Activated CD8-positive, alpha-beta T cell treated with anti-CD3 and anti-CD28 coated beads for 36 hours (primary cell): ENCODE data around the gene ATAD5. TPM values are rescaled to one million over a fixed set of nuclear protein-coding genes. Genes with fewer than 3 reads are reported as not detected.
"Not testable (repeated sequence)": the region's sequence is repeated elsewhere in the genome, so short reads cannot be mapped to it uniquely, and the experiment has no call there.

ENCODE experiments used
- ATAC-seq: fragments of 200-7000 bp; cut with Tn5 transposase; one replicate; pipeline ENCODE4 v1.10.0; 2021; ENCODE audit warnings: mild to moderate bottlenecking, moderate library complexity
- CTCF ChIA-PET: fragments of 350-600 bp; sonication (Branson Sonifier 250); formaldehyde crosslinking; loops from one replicate; lab custom pipeline; 2021; ENCODE audit warnings: antibody characterized with exemption; lab: Charles Lee
- POLR2A ChIA-PET: fragments of 350-600 bp; sonication (Branson Sonifier 250); formaldehyde crosslinking; loops from one replicate; lab custom pipeline; 2021; ENCODE audit warnings: antibody characterized with exemption; lab: Charles Lee
- DNase-seq: peaks from one replicate; pipeline ENCODE4 v3.0.0-alpha.2; 2020
- H3K27ac Mint-ChIP-seq: one replicate; pipeline ENCODE4 v1.8.0; 2021; ENCODE audit warnings: mild to moderate bottlenecking, mixed read lengths
- H3K27me3 Mint-ChIP-seq: one replicate; pipeline ENCODE4 v1.8.0; 2021; ENCODE audit warnings: mixed read lengths
- H3K36me3 Mint-ChIP-seq: one replicate; pipeline ENCODE4 v1.8.0; 2021; ENCODE audit warnings: low read depth, mixed read lengths
- H3K4me1 Mint-ChIP-seq: one replicate; pipeline ENCODE4 v1.8.0; 2021; ENCODE audit warnings: low read depth, mixed read lengths
- H3K4me3 Mint-ChIP-seq: one replicate; pipeline ENCODE4 v1.8.0; 2021; ENCODE audit warnings: mild to moderate bottlenecking, moderate library complexity, mixed read lengths
- H3K9me3 Mint-ChIP-seq: one replicate; pipeline ENCODE4 v1.8.0; 2021; ENCODE audit warnings: mixed read lengths
- CTCF ChIP-seq: fragments of 200-600 bp; IDR thresholded peaks from one replicate; pipeline ENCODE4 v1.8.0; 2022; ENCODE audit warnings: antibody characterized with exemption, mild to moderate bottlenecking
- intact Hi-C: fragments of 100-400 bp; cut with micrococcal nuclease; formaldehyde crosslinking; loops from one replicate; pipeline ENCODE4 v1.10.0; 2022
- total RNA-seq, 2 experiments: library from RNA; stranded (reverse); gene quantifications; one replicate each; pipeline ENCODE4 v1.2.3, GENCODE V29; 2021

Gene ATAD5
- total RNA-seq, 2 experiments from 2014 or later, result 34.5 to 35.0 TPM

GRCh38 chr17:30928584-30928983 is 96.8 kb downstream of the ATAD5 start:
- Mint-ChIP-seq H3K4me3 (no peak overlapping the region), H3K27ac (no peak overlapping the region), H3K4me1 (no peaks in the 10 kb centered on the region), H3K36me3 (no peaks in the 10 kb centered on the region), H3K27me3 (peaks cover 20% of the 10 kb centered on the region), H3K9me3 (no peaks in the 10 kb centered on the region)
- TF ChIP-seq CTCF, result no peak
- no peak for DNase-seq
- CTCF ChIA-PET, result no interaction called here
- no peak for ATAC-seq
- POLR2A ChIA-PET, result no interaction called here
- intact Hi-C loops, result no loop called here

GRCh38 chr17:30929081-30929633 is 97.4 kb downstream of the ATAD5 start:
- Mint-ChIP-seq H3K27ac (no peak overlapping the region), H3K36me3 (no peaks in the 10 kb centered on the region), H3K9me3 (no peaks in the 10 kb centered on the region), H3K27me3 (peaks cover 17% of the 10 kb centered on the region), H3K4me3 (no peak overlapping the region), H3K4me1 (no peaks in the 10 kb centered on the region)
- CTCF ChIA-PET, result no interaction called here
- intact Hi-C loops, result no loop called here
- POLR2A ChIA-PET, result no interaction called here
- DNase-seq (no peak), ATAC-seq (no peak)
- TF ChIP-seq CTCF, result no peak

GRCh38 chr17:30929861-30930260 is 98.1 kb downstream of the ATAD5 start:
- intact Hi-C loops, DNase-seq, ATAC-seq, H3K4me1 Mint-ChIP-seq, POLR2A ChIA-PET, CTCF ChIA-PET, H3K36me3 Mint-ChIP-seq, H3K27ac Mint-ChIP-seq, H3K4me3 Mint-ChIP-seq, H3K9me3 Mint-ChIP-seq: not testable (repeated sequence)
- H3K27me3 Mint-ChIP-seq, result peaks cover 13% of the 10 kb centered on the region

GRCh38 chr17:30930495-30930894 is 98.7 kb downstream of the ATAD5 start:
- H3K9me3 Mint-ChIP-seq, result no peaks in the 10 kb centered on the region
- H3K27ac Mint-ChIP-seq, result no peak overlapping the region
- TF ChIP-seq CTCF, result no peak
- peaks cover 12% of the 10 kb centered on the region for H3K27me3 Mint-ChIP-seq
- intact Hi-C loops, result no loop called here
- ATAC-seq (no peak), DNase-seq (no peak)
- H3K4me1 Mint-ChIP-seq, result no peaks in the 10 kb centered on the region
- H3K4me3 Mint-ChIP-seq, result no peak overlapping the region
- ChIA-PET POLR2A (no interaction called here), CTCF (no interaction called here)
- H3K36me3 Mint-ChIP-seq, result no peaks in the 10 kb centered on the region

- H3K4me3 Mint-ChIP-seq, intact Hi-C loops: not testable (repeated sequence)
These were observed 99.8 kb downstream of the ATAD5 start for GRCh38 chr17:30931582-30931981.

GRCh38 chr17:30933966-30934365 is 102.2 kb downstream of the ATAD5 start:
- intact Hi-C loops, result no loop called here

More at GRCh38 chr17:30931582-30931981, 99.8 kb downstream of the ATAD5 start:
- H3K27me3 Mint-ChIP-seq, H3K9me3 Mint-ChIP-seq, H3K36me3 Mint-ChIP-seq, ATAC-seq, DNase-seq, H3K4me1 Mint-ChIP-seq, CTCF ChIA-PET, H3K27ac Mint-ChIP-seq: not testable (repeated sequence)
- POLR2A ChIA-PET, result interaction anchor here (0.6 kb wide), 1 partner anchor 137 kb away, joined by 3 read pairs; no protein-coding TSS in a partner anchor

More at GRCh38 chr17:30933966-30934365, 102.2 kb downstream of the ATAD5 start:
- H3K27ac Mint-ChIP-seq, result no peak overlapping the region
- H3K36me3 Mint-ChIP-seq, result no peaks in the 10 kb centered on the region
- DNase-seq (no peak), ATAC-seq (no peak)
- no peak for TF ChIP-seq CTCF
- ChIA-PET CTCF (no interaction called here), POLR2A (no interaction called here)
- H3K27me3 Mint-ChIP-seq, result no peaks in the 10 kb centered on the region
- no peaks in the 10 kb centered on the region for H3K9me3 Mint-ChIP-seq
- no peaks in the 10 kb centered on the region for H3K4me1 Mint-ChIP-seq
- H3K4me3 Mint-ChIP-seq, result no peak overlapping the region
